ENCODE measurements around the gene MFAP2.

Gene MFAP2

DNA sequence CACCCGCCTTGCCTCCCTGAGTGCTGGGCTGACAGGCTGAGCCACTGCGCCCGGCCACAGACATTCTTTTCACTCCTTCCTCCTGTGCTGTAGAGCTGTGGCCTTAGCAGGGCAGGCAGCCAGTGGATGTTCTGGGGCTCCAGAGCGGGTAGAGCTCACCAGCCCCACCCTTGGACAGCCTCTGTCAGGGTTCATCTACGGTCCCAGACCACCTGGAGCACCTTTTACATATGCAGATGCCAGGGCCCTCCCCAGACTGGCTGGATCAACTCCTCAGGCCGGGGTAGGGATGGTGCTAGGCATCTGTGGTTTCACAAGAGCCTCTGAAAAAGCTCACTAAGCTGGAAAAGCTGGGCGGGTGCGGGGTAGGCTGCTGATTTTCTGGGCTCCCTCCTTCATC lies 26.7 kb upstream of the MFAP2 start:
- DNase-seq, result no peak

- no peak for DNase-seq
Measured at GRCh38 chr1:17005365-17005740, 24.9 kb upstream of the MFAP2 start.

- DNase-seq, result no peak
Measured at GRCh38 chr1:17004466-17005364, 24.3 kb upstream of the MFAP2 start.

DNA sequence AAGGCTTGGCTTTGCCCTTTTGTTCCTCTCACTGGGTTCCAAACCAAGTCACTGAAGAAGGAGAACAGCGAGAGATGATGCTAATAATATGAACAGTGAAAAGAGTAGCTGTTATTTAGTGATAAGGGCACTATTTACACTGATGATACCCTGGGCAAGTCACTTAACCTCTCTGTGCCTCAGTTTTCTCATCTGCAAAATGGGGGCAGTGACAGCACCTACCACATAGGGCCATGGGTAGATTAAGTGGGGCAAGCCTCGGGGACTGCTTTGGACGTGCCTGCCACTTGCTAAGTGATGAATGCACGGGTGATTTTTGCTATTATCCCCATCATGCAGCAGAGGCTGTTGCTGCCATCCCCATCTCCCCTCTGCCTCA lies 22.1 kb upstream of the MFAP2 start:
- no peak for DNase-seq

GRCh38 chr1:17001760-17002523 lies 21.5 kb upstream of the MFAP2 start:
- no peak for DNase-seq

- DNase-seq, result no peak
Measured at GRCh38 chr1:16999863-17000262, 19.4 kb upstream of the MFAP2 start.

DNA sequence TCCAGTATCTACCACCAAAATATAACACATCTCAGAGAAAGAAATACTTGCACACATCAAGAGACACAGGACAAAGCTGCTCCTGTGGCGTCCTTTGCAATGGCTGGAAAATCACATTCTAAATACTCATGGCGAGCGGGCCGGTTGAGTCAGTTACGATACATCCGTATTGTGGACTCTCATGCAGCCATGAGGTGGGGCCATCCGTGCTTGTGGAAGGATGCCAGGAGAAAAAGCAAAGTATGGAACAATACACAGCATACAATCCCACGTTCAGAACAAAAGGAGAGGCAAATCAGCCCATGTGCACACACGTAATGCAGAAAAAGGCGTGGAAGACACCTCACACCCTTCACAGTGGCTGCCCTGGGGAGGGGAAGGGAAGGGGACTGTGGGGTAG lies 18.2 kb upstream of the MFAP2 start:
- no peak for DNase-seq

DNA sequence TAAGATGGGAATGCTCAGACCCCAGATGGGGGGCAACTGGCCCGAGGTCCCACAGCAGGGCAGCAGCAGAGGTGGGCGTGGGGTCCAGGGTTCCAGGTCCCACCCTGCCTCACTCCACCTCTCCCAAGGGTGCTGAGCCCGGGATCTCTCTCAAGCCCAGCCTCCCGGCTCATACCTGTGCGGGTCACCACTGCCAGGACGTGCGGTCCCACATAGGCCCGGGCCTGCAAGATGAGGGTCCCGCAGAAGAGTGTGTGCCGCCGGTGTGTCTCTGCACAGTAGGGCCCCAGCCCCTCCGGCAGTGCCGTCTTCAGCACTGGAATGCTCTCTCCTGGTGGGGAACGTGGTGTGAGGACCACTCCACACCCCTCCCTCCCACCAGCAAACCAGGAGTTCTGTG lies 16.4 kb upstream of the MFAP2 start:
- DNase-seq, result no peak

DNA sequence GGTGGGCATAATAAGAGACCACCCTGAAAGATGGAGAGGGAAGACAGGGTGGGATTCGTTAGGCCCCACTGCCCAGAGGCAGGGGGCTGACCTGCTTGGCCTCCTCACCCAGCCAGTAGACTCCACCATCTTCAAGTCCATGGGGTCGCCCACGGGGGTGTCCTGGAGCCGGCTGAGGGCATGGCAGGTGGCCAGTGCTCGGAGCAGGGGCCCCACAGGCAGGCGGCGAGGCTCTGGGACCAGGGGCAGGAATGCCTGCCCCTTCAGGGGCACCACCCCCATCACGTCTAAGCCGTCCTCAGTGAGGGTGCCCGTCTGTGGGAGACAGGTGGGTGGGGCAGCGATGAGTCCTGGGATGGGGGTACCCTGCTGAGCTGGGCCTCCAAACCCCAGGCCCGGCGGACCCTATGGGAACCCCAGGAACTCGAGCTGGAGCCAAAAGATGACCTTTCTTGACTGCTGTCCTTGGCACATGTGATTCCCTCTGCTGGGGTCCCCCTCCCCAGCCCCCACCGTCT lies 13.2 kb upstream of the MFAP2 start:
- DNase-seq, result no peak

- no peak for DNase-seq
Measured at GRCh38 chr1:16992675-16993074, 12.3 kb upstream of the MFAP2 start.

- no peak for DNase-seq
Measured at GRCh38 chr1:16992102-16992501, 11.7 kb upstream of the MFAP2 start.

DNA sequence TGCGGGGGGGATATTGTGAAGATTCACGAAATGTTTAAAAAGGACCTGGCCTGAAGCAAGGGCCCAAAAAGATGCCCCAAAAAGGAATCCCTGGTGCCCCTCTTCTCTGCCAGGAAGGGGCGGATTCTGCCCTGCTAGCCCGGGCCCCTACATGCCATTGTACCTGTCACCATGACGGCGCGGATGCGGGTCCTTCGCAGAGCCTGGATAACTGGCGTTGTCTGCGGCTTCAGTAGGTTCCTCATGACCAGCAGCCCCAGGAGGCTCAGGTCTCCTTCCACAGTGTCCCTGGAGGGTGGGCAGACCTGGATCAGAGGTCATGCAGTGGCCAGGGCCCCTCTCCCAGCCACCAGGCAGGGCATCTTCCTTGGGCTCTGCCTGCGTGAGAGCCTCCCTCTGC lies 11.2 kb upstream of the MFAP2 start:
- DNase-seq, result no peak

DNA sequence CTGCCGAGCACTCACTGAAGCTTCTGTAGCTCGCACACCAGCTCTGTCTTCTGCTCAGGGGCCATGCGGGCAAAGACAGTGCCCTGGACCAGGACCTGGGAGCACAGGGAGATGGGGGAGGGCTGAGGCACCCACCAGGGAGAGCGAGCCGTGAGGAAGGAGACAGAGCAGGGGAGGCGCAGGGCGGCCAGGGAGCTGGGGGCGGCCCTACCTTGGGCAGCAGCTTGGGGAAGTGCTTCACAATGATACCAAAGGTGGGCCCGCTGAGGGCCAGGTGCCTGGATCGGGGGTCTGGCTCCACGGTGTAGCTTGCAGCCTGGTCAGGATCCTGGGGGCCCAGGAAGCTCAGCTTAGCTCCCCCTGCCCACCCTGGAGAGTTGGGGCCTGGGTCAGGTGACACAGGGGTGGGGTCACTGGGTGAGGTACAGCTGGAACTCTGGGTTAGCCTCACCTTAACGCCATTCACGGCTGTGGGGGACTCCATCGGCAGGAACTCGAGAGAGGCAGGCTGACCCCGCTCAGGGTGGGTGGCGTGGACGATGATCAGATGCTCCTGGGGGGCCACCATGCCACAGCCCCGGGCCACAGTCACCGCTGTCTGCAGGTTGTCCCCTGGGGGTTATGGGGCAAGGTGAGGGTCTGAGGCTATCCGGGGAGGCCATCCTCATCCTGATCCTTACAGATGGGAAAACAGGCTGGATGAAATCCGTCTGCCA lies 9.4 kb upstream of the MFAP2 start:
- no peak for DNase-seq

GRCh38 chr1:16988210-16988609 lies 7.8 kb upstream of the MFAP2 start:
- no peak for DNase-seq

DNA sequence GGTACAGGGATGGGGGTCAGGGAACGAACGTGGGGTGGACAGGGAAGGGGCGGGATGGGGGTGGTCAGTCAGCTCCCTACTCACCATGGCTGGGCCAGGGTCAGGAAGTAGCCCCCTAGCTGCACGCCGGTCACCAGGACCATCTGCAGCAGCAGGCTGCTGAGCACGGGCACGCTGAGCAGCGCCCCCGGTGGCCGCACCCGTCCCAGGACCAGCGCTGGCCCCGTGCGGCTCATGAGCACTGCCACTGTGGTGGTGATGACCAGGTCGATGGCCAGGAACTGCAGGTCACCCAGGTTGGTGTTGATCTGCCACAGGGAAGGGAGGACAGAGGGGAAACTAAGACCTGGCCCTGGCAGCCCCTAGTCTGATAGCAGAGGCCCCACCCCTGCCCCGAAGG lies 6.5 kb upstream of the MFAP2 start:
- no peak for DNase-seq

- DNase-seq, result no peak
Measured at GRCh38 chr1:16986560-16986959, 6.1 kb upstream of the MFAP2 start.

DNA sequence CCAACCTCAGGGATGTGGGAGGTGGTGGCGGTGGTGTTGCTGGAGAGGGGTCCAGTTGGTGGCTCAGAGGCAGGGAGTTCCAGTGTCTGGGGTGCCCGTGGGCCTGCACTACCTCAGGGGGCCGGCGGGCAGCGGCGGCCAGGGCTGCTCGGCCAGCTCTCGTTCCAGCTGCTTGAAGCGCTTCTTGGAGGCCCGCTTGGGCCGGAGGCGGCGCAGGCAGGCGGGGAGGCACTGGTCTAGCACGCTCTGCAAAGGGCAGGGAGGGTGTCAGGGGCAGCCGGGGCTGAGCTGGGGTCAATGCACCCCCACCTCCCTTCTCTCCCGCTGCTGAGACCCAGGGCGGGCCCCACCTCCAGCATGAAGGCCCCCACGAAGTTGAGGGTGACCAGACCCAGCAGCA lies 5.7 kb upstream of the MFAP2 start:
- DNase-seq, result no peak

GRCh38 chr1:16984717-16985116 lies 4.3 kb upstream of the MFAP2 start:
- no peak for DNase-seq

- no peak for DNase-seq
Measured at GRCh38 chr1:16983649-16984048, 3.2 kb upstream of the MFAP2 start.

DNA sequence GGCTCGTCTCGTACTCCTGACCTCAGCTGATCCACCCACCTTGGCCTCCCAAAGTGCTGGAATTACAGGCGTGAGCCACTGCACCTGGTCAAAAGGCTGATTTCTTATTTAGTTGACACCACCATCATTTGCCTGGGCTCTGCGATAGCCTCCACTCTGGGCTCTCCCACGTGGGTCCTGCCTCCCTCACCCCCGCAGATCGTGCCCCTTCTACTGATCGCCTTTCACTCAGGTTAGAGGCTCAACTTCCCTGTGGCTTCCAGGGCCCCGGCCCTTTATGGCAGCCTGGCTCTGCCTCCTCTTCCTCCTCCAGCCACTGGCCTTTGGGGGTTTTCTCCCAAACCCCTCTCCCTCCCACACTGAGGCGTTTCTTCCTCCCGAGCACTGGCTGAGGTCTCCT lies 2.5 kb upstream of the MFAP2 start:
- DNase-seq, result no peak

GRCh38 chr1:16981269-16981849 lies 939 bp upstream of the MFAP2 start:
- no peak for DNase-seq

DNA sequence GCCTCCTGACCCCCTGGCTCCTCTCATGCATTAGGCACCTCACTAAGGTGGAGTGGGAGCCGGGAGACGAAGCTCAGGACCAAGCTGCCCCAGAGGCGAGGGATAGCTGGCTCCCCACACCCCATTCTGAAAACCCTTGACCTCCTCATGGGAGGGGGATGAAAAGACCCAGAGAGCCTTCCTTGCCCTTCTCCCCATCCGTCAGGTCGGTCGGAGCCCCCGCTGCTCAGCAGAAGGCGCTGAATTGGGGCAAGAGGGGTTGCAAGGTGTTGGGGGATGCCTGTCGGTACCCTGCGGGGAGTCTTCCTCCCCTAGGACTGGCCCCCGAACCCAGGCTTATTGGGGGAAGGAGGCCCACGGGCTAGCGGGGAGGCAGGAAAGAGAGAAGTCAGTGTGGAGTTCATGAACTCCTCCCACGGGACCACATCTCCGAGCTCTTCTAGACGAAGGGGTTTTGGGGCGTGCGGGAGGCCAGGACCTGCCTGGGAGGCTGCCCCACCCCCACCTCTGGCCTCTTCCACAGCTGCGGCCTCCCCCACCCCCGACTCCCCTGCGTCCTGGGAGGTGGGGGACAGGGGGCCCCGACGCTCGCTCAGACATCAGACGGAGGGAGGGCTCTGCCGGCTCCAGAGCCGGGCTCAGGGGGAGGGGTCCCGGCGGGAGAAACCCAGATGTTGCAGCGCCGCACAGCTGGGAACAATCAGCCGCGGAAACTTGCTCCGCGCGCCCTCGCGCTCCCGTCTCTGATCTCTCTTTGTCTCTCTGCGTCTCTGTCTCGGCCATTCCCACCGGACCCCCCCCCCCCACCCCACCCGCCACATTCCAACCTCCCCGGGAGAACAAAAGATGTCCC lies 719 bp downstream of the MFAP2 start:
- no peak for DNase-seq
